Stimulated activated CD4-positive, alpha-beta T cell treated with anti-CD3 and anti-CD28 coated beads, Interleukin-2, amount 100 ng/mL, for 4 hours (primary cell): ENCODE results near the gene CDH4.

ENCODE experiments used
- DNase-seq: peaks from one replicate; pipeline ENCODE4 v3.0.0-alpha.2; 2020; ENCODE audit warnings: low read depth

CDH4 gene

DNA sequence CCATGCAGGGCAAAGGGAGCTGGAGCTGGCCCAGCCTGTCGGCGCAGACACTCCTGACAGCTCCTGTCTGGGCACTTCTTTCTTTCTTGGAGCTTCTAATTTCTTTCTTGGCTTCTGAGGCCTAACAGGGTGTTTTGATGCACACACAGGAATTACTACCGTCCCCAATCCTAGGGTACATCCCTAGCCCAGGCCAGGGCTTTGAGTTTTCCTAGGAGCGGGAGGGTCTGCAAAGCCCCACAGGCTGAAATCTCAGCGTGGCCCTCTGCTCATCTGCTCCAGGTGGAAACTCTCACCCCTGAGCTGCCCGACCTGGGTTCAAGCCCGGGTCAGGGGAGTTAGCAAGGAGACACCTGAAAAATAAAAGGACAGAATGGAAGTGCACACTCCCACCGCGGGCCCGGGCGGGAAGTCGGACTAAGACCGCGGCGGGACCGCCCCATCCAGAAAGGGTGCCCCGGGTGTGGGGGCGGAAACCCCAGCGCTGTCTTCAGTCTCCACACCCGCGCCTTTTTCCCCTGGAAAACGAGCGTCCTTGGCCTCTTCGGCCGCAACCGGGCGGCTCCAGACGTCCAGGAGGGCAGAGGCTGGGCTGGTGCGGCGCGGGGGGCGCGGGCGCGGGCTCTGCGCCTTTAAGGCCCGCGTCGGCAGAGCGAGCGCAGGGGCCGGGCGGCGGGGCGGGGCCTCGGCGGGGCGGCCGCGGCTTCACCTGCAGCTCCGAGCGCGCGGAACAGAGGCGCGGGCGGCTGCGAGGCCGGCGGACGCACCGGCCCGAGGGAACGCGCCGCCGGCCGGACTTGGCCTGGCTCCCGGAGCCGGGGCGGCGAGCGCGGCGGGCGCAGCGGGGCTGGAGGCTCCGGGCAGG lies at the start of gene CDH4:
CDH4 (plus strand) TSS at position 733 of the 865 bp plus-strand sequence.
- DNase-seq: no peak

DNA sequence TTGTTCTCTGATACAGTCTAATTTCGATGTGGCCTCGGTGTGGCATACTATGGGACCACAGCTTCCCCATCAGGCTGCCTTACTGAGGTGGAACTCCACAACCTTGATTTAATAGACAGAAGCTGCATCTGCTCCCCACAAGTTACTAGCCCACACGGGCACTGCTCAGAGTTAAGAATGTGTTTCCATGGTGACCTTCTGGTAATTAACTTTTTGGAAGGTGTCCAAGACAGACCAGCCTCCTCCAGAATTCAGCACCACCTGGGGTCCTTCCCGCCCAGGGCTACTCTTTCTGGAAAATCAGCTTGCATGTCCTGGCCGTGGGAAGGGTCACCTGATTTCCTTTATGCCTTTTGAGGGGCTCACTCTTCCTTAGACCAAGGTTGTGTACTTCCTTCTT lies 48.7 kb upstream of the CDH4 start:
- no peak for DNase-seq

DNA sequence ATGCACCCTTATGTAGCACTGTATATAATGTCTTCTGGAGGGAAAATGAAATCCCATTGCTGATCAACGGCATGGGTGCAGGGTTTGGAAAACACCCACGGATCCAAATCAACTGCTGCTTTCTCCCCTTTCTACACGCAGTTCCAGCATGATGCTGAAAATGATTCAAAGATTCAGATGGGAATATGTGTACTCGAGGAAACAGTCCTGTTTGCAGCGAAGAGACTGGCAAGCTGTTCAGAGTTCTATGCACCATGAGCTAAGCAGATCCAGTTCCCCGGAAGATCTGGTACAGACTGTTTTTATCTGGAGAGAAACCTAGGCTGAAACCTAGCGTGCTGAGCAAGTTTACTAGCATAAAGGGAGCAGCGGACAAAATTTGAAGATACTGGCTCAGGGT lies 47.9 kb upstream of the CDH4 start:
- no peak for DNase-seq

DNA sequence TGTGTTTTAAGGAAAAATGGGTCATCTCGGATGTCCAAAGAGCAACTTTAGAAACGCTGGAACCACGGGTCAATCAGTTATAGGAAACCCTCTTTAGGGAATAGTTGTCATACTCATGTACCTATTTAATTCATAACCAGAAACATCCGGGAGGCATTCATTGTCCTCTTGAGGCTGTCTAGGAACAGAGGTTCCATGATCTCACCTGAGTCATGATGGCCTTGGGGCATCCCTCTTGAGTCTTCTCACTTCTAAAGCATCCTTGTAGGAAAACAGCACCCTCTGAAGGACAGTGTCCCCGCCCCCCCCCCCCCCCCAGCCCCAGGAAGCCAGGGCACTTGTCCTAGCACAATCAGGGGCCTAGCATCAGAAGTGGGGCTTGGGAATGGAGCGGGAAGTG lies 46.3 kb upstream of the CDH4 start:
- no peak for DNase-seq

DNA sequence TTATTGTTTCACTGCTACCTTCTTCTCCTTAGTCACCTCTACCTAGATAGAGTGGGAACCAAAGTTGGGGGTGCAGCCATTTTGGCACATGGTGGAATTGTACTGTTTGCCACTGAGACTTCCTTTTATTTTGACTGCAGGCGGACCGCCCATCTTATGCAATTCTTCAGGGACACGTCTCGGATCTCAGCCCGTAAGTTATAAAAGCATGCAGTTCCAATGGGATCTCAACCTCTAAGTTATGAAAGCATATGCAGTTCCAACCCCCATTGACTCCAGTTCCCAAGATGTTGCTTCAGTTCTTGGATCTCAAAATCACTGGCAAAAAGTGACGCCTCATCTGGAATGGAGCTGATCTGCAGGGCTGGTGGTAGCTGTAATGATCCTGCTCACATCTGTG lies 41.2 kb upstream of the CDH4 start:
- no peak for DNase-seq

DNA sequence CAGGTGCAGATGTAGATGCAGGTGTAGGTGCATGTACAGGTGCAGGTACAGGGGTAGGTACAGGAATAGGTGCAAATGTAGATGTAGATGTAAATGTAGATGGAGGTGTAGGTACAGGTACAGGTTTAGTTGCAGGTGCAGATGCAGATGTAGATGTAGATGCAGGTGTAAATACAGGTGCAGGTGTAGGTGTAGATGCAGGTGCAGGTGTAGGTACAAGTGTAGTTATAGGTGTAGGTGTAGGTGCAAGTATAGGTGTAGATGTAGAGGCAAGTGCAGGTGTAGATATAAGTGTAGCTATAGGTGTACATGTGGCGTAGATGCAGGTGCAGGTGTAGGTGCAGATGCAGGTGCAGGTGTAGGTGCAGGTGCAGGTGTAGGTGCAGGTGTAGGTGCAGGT lies 34.2 kb upstream of the CDH4 start:
- DNase-seq: no peak

DNA sequence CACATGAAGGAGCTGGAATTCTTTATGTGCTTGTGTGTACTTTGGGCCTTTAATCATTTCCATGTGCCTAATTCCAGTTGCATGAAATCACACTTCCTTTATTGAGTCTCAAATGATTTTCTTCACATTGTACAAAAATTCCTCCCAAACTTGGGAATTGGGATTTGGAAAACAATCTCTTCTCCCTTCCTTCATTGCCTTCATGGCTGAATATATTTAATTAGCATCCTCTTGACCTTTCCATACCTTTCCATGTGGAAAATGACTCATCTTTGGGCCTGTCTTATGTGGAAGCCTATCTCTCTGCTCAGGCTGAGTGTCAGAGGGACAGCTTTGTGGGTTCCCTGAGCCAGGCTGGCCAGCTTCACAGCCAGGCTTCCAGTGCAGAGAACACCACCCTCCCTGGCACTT lies 33.0 kb upstream of the CDH4 start:
- no peak for DNase-seq

DNA sequence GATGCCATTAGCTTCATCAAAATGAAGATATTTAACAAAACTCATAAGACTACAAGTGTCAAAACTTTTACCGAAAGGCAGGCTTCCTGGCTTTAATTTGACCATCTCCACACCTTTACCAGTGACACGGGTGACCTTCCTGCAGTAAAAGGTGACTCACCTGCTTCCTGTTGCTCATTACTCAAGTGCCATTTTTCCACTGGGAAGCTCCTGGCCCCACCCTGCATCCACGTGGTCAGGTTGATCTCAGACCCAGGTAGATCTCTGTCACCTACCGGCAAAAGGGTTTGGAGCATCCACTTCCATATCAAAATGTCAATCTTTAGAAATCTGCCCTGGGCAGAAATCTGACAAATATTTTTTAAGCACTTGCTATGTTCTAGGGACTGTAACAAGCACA lies 31.9 kb upstream of the CDH4 start:
- DNase-seq: no peak

DNA sequence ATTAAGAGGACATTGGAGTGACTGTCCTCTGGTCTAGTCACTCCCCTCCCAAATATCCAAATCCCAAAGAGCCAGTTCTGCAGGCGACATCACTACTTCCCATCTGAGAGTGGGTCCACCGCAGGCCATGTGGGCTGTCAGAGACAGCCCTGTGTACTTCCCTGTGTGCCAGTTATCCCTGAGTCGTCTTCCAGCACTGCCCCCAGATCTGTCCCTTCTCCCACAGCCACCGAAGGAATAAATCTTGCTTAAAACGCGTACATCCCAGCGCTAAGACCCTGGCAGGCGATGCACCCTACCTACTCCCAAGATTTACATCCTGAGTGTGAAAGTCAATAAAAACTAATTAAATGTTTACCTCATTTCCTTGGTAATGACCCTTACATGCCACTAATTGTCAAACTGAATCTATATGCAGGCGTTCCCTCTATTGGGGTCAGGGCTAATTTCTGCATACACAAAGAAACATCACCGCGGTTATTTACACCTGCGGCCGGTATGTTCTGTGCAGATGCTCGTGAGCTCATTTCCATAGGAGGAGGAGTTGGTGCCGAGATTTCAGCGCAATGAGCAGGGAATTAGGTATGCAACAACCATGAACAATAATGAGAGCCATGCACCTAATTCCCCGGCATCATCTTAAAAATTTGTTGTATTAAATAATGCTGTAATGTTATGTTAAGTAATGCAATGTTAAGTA lies 31.3 kb upstream of the CDH4 start:
- no peak for DNase-seq

DNA sequence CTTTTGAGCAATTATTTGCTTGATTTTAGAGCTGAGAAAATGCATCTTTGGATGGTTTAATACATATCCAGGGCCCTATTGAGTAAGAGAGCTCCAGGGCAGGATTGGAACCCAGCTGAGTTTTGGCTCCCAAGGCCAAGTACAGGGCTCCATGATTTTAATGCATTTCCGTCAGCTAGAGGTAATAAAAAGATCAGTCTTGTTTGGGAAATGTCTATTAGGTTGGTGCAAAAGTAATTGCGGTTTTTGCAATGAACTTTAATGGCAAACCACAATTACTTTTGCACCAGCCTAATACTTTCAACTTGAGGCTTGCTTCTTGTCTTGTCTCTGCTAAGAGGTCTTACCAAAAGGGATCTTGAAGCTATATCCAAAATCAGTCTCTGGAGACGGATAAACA lies 29.4 kb upstream of the CDH4 start:
- DNase-seq: no peak

DNA sequence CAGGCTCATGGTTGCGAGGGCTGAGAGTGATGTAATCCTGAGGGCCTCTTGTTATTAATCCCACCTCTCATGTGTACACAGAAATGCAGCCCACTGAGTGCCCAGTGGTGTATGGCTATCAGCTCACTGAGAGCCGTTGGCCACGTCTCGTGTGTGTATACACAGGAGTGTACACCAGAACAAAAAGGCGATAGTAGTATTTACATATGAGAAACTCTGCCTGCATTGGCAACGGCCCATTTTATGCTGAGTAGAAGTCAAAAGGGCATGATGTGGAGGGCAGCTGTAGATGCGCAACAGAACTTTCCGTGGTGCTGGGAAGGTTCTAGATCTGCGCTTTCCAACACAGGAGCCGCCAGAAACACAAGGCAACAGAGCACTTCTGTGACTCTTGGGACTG lies 28.9 kb upstream of the CDH4 start:
- no peak for DNase-seq

DNA sequence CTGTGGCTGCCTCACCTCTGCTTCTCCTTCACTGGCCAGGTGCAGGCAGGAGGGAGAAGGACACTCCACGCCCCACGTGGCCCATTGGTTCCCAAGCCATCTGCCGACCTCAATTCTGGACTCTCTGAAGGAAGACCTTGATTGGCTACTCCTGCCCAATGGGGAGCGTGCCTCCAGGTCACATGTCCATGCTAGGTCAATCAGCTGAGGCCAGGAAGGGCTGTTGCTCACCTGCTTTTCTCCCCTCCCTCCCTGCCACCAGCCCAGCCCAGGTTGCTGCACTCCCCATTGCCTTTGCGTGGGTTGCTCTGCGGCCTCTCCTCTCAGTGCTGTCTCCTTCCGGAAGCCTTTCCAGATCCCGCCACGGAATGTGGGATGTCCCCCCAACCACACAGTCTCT lies 21.9 kb upstream of the CDH4 start:
- no peak for DNase-seq

DNA sequence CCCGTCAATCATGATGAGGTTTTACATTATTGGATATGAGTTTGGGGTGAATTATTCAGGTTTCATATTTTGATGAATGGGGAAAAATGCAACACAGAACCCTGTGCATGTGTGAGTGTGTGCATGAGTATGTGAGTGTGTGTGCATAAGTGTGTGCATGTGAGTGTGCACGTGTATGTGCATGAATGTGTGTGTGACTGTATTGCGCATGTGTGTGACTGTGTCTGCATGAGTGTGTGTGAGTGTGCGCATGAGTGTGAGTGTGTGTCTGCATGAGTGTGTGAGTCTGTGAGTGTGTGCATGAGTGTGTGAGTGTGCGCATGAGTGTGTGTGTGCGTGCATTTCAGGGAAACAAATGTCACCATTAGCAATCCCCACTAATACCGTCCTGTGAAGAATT lies 18.5 kb upstream of the CDH4 start:
- DNase-seq: no peak

DNA sequence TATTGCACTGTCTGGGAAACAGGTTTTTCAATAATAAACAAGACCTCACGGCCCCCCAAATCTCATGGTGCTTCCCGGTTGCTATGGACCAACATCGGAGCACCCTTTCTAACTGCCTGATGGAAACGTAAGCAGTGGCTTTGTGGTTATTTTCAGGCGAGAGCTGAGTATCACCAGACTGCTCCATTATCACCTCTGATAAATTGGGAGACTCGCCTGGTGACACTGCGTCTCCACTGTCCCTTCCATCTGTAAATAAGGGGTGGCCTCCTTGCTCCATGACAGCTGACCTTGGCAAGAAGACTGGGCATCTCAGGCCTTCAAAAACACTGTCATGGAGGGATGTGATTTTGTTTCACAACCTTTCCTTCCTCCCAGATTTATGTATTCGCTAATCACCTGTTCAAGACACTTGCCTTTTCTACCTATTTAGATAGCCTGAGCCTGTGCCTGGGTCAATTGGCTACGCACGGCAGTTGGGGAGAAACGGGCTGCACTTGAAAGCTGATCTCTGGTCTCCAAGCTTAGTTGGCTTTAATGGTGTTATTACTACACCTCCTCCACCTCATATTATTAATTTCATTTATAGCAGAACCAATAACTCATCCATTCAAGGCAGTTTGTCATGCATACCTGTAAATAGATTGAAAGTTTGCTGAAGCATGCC lies 17.7 kb upstream of the CDH4 start:
- no peak for DNase-seq

DNA sequence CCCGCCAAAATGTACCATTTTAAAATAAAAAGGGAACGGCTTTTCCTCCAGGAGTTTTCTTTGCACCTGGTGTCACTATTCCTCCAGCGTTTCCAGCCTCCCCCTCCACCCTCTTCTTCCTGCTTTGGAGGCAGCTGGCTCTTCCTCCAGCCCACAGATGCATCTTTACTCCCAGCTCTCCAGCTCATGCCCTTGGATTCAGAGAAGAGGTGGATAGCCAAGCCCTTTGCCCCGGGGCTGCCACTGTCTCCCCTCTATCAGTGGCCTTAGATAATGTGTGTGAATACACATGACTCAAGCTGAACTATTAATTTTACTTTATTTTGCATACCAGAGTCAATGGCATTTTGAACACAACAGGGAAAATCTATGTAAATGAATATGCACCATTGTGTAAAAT lies 15.3 kb upstream of the CDH4 start:
- DNase-seq: no peak

DNA sequence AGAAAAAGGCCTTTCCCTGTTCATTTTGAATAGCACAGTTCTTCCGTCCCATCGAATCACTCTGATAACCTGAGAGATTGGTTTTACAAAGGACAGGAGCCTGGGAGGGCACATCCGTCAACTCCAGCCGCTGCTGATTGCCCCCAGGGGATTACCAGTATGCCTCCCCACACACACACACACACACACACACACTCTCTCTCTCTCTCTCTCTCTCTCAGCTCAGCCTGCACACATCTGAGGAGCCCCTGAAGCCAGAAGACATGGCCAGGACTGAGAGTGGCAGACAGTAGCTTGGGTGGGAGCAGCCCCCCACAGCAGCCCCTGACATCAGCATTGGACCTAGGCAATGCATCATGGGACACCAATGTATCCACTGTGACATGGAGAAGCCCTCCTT lies 13.2 kb upstream of the CDH4 start:
- DNase-seq: no peak

DNA sequence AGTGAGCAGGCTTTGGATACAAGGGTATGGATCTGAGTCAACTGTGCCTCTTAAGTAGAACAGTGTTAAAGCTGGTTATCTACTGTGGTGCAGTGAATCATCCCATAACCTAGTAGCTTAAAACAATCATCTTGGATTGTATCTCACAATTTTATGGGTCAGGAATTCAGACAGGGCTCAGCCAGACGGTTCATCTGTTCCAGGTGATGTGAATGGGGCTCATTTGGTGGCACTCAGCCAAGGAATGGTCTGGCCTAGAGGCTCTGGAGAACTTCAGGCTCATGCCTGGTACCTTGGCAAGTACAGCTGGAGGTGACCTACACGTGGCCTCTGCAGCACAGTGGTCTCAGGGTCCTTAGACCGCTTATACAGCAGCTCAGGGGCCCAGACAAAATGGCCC lies 11.2 kb upstream of the CDH4 start:
- no peak for DNase-seq

DNA sequence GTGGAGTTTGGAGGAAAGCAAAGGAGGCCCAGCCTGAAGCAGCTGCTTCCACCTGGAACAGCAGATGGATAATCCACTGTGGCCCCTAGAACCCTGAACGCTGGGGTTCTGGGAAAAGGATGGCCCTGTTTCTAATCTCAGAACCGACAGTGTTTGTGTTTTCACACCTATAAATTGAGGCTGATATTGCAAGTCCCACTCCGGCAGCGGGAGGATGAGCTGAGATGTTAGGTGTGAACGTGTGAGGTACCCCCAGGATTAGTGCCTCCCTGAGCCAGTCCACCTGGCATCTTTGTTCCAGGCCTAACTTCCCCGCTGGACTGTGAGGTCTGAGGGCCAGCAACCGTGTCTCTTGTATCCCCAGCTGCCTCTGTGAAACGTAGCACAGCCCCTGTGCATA lies 7.8 kb upstream of the CDH4 start:
- DNase-seq: no peak

DNA sequence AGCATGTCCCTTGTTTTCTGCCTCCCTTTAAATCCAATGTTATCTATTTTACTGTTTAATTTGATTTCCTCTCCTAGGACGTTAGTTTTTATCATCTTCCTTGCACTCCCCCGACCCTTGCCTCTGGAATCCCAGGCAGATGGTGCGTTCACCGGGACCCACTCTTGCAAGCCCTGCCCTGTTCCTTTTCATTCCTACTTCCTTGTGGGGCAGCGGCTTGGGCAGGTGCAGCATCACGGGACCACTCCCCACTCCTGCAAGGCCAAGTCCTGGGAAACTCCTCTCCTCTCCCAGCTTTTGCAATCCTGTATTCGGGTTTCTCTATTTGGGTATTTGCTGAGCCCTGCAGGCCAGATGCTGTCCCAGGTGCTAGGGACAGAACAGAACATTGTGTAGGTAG lies 5.8 kb upstream of the CDH4 start:
- DNase-seq: no peak

DNA sequence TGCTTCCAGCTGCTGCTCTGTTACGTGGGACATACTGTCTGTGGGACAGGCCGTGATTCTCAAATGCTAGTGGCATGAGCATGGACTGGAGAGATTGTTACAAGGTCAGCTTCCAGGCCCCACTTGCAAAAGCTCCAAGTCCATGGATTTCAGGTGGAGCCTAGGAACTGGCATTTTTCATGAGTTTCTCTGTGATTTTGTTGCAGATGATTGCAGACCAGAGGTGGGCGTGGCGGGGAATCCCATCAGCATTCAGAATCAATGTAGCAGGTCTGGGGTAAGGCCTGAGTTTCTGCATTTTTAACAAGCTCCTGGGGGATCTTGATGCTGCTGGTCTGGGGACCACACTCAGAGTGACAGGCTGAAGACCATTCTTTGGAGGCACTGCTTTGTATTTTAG lies 2.4 kb upstream of the CDH4 start:
- DNase-seq: no peak

DNA sequence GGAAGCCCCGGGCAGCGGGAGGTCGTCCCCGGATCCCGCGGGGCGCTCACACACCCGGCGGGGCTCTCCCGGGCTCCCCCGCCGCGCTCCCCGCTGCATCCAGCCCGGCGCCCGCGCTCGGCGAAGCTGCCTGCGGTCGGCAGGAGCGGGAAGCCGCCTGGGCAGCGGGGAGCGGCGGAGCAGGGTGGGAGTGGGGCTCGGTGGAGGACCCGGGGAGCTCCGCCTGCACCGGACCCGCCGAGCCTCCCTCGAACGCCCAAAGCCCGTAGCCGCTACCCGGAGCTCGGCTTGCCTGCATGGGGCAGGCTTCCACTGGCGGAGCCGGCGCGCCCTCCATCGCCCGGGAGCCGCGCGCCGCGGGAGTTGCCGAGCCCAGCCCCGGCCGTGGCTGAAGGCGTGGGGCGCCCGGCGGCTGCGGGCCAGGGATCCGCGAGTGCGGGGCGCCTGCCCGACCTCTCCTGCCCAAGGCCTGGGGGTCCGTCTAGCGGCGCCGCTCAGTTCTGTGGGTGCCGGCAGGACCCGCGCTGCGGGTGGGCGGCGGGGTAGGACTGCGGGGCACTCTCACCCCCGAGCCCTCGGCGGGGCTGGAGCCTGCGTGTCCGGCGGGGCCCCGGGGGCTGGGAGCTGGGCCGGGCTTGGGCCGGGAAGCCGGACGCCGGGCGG lies 671 bp downstream of the CDH4 start:
- no peak for DNase-seq

DNA sequence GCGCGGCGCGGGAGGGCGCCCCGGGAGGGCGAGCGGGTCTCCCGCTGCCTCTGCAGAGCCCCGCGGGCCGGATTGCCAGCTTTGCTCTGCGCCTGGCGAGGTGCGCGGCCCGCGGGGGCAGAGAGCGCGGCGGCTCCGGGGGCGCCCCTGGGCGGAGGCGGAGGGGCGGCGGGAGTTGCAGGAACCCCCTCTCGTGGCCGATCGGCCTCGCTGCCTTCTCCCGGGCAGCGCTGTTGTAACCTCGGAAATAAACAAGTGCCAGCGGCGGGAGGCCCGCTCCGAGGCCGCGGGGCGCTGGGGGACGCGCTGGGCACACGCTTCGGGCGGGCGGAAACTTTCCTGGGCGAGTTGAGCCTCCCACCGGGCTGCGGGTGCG lies 1.2 kb downstream of the CDH4 start:
- DNase-seq: no peak
